ENCODE measurements around the gene LRPPRC. TPM values are rescaled to one million over a fixed set of nuclear protein-coding genes. Genes with fewer than 3 reads are reported as not detected.

The LRPPRC gene
- total and polyA plus RNA-seq, 10 of the 15 experiments (the other 5 are each of a cell fraction or from before 2014, with no cell fraction given): 34.1 to 152 (median 97.0) TPM

DNA sequence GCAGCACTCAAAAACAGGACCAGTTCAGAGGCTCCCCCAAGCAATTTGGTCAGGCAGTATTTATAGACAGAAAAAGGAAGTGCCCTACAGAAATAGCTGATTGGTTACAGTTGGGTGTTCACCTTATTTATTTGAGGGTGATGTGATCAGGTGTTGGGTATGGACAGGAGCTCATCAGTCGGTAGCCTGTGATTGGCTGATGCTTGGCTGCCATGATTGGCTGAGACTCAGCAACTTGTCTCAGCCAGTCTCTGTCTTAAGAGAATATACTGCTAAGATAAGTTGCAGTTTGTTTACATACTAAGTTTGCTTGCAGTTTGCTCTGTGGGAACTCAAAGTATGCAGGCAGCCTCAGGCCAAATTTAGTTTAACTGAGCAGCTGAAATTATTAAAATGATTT is 147.6 kb downstream of the LRPPRC start:
- ChIA-PET POLR2A (no interaction called here), SMC1A (ENCODE audit: uncharacterized antibody, unreplicated experiment) (no interaction called here), CTCF (no interaction called here), RAD21 (ENCODE audit: unreplicated experiment) (no interaction called here)
- Histone ChIP-seq H3K9me3 (replicated peaks; ENCODE audit: control insufficient read depth, insufficient read depth, low read length) (no peaks in the 10 kb centered on the region), H4K20me1 (ENCODE audit: control insufficient read depth, insufficient read depth) (no peaks in the 10 kb centered on the region), H3K27me3 (replicated peaks in 1 of 2; ENCODE audit: control insufficient read depth in 2 of 2, insufficient read depth in 2 of 2, low read length in 1 of 2) (no peaks in the 10 kb centered on the region; a peak in 1 of 4 replicates), H3K4me1 (ENCODE audit: control insufficient read depth, insufficient read depth, low read length) (no peaks in the 10 kb centered on the region), H3K79me2 (ENCODE audit: control insufficient read depth, insufficient read depth, low read length) (no peaks in the 10 kb centered on the region), H3K36me3 (ENCODE audit: control insufficient read depth in 2 of 2, insufficient read depth in 2 of 2, low read length in 1 of 2) (no peaks in the 10 kb centered on the region), H3K9ac (ENCODE audit: control insufficient read depth, insufficient read depth, low read length) (no peak overlapping the region), H3K4me3 (no peak overlapping the region), H2AFZ (ENCODE audit: control insufficient read depth, low read depth, low read length) (no peak overlapping the region), H3K27ac (ENCODE audit: control insufficient read depth, insufficient read depth) (no peak overlapping the region), H3K4me2 (ENCODE audit: control insufficient read depth, insufficient read depth) (no peak overlapping the region)
- intact Hi-C loops (cut with micrococcal nuclease; ENCODE audit: unreplicated experiment) (no loop called here), in situ Hi-C loops (cut with MboI) (no loop called here)
- DNase-seq (ENCODE audit: low read depth, low spot score): no peak
- FAIRE-seq: no peak
- peak; percentile 51; the same call in 2 of the 3 replicates for ATAC-seq
- TF ChIP-seq NFYB (IDR thresholded peaks at IDR 0.05; ENCODE audit: insufficient read depth, low read depth, low read length): peak; percentile 72; the same call in 1 of the 2 replicates
- TF ChIP-seq, protein P1, sequence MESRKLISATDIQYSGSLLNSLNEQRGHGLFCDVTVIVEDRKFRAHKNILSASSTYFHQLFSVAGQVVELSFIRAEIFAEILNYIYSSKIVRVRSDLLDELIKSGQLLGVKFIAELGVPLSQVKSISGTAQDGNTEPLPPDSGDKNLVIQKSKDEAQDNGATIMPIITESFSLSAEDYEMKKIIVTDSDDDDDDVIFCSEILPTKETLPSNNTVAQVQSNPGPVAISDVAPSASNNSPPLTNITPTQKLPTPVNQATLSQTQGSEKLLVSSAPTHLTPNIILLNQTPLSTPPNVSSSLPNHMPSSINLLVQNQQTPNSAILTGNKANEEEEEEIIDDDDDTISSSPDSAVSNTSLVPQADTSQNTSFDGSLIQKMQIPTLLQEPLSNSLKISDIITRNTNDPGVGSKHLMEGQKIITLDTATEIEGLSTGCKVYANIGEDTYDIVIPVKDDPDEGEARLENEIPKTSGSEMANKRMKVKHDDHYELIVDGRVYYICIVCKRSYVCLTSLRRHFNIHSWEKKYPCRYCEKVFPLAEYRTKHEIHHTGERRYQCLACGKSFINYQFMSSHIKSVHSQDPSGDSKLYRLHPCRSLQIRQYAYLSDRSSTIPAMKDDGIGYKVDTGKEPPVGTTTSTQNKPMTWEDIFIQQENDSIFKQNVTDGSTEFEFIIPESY (IDR thresholded peaks at IDR 0.05): no peak
- peak; percentile 61 for TF ChIP-seq SPI1 (IDR thresholded peaks at IDR 0.05; ENCODE audit: borderline replicate concordance, insufficient read depth, low read depth, low read length)
- 0% methylated on average over 1 of the region's 1 CpG for WGBS (ENCODE audit: insufficient coverage, insufficient replicate concordance, low lambda C conversion rate, missing lambda C conversion rate)
- no TSS peak for BruUV-seq (replicated peaks)

DNA sequence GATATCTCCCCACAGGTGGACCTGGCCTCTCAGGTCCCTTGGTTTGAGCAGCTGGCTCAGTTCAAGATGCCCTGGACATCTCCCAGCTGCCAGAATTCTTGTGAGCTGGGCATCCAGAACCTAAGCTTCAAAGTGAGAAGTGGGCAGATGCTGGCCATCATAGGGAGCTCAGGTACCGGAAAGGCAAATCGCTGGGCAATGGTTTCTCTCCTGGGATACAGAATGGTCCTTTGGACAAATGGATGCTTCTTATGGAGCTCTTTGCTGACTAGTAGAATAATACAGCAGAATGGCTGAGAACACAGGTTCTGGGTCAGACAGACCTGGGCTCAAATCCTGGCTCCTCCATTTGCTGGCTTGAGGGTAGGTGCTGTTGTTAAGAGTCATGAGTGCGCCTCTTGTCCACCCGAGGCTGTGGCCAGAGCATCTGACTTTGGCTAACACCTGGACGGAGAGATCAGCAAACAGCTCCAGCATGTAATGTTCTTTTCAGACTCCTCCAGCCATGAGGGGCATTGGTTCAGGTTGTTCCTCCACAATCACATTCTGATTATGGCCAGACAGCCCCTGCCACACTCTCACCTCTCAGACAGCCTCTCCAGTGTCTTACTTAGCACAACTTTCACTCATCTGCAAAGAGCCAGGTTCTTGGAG is 149.5 kb downstream of the LRPPRC start:
- Histone ChIP-seq H3K4me2 (ENCODE audit: control insufficient read depth, insufficient read depth) (no peak overlapping the region), H4K20me1 (ENCODE audit: control insufficient read depth, insufficient read depth) (no peaks in the 10 kb centered on the region), H3K79me2 (ENCODE audit: control insufficient read depth, insufficient read depth, low read length) (no peaks in the 10 kb centered on the region), H3K27ac (ENCODE audit: control insufficient read depth, insufficient read depth) (no peak overlapping the region), H3K9me3 (replicated peaks; ENCODE audit: control insufficient read depth, insufficient read depth, low read length) (no peaks in the 10 kb centered on the region), H3K36me3 (ENCODE audit: control insufficient read depth in 2 of 2, insufficient read depth in 2 of 2, low read length in 1 of 2) (no peaks in the 10 kb centered on the region), H3K4me1 (ENCODE audit: control insufficient read depth, insufficient read depth, low read length) (no peaks in the 10 kb centered on the region), H3K27me3 (replicated peaks in 1 of 2; ENCODE audit: control insufficient read depth in 2 of 2, insufficient read depth in 2 of 2, low read length in 1 of 2) (peaks cover 3 to 4% of the 10 kb centered on the region in 2 experiments; a peak in 2 of 4 replicates), H3K4me3 (no peak overlapping the region), H3K9ac (ENCODE audit: control insufficient read depth, insufficient read depth, low read length) (no peak overlapping the region), H2AFZ (ENCODE audit: control insufficient read depth, low read depth, low read length) (no peak overlapping the region)
- DNase-seq (ENCODE audit: low read depth, low spot score) (no peak), ATAC-seq (no peak), FAIRE-seq (no peak)
- 68% methylated on average over 5 of the region's 5 CpGs for WGBS (ENCODE audit: insufficient coverage, insufficient replicate concordance, low lambda C conversion rate, missing lambda C conversion rate)
- in situ Hi-C loops (cut with MboI) (no loop called here), intact Hi-C loops (cut with micrococcal nuclease; ENCODE audit: unreplicated experiment) (no loop called here)
- RAD21 ChIA-PET (ENCODE audit: unreplicated experiment): no interaction called here
- CTCF ChIA-PET: interaction anchor here (1.0 kb wide), 1 partner anchor 16 kb away, joined by 3 read pairs; no protein-coding TSS in a partner anchor
- POLR2A ChIA-PET: no interaction called here
- SMC1A ChIA-PET (ENCODE audit: uncharacterized antibody, unreplicated experiment): no interaction called here
- no TSS peak for BruUV-seq (replicated peaks)
- TF ChIP-seq MEF2A (IDR thresholded peaks at IDR 0.05; ENCODE audit: insufficient read depth, low read depth, low read length) (no peak), SREBF2 (IDR thresholded peaks at IDR 0.05; ENCODE audit: low read length) (no peak), SIX5 (IDR thresholded peaks at IDR 0.05; ENCODE audit: low read depth, low read length, severe bottlenecking) (no peak), BACH1 (IDR thresholded peaks at IDR 0.05; ENCODE audit: borderline replicate concordance) (no peak), CEBPB (IDR thresholded peaks at IDR 0.05; ENCODE audit: borderline replicate concordance in 1 of 2, low read depth in 2 of 2, low read length in 2 of 2) (no peak), ZNF384 (IDR thresholded peaks at IDR 0.05; ENCODE audit: borderline replicate concordance, low read depth, low read length) (no peak), ZSCAN29 (IDR thresholded peaks at IDR 0.05) (no peak), NRF1 (conservative IDR thresholded peaks at IDR 0.05; ENCODE audit: low read depth, low read length) (no peak), SUZ12 (IDR thresholded peaks at IDR 0.05; ENCODE audit: unreplicated experiment) (no peak)
- TF ChIP-seq, protein P2, sequence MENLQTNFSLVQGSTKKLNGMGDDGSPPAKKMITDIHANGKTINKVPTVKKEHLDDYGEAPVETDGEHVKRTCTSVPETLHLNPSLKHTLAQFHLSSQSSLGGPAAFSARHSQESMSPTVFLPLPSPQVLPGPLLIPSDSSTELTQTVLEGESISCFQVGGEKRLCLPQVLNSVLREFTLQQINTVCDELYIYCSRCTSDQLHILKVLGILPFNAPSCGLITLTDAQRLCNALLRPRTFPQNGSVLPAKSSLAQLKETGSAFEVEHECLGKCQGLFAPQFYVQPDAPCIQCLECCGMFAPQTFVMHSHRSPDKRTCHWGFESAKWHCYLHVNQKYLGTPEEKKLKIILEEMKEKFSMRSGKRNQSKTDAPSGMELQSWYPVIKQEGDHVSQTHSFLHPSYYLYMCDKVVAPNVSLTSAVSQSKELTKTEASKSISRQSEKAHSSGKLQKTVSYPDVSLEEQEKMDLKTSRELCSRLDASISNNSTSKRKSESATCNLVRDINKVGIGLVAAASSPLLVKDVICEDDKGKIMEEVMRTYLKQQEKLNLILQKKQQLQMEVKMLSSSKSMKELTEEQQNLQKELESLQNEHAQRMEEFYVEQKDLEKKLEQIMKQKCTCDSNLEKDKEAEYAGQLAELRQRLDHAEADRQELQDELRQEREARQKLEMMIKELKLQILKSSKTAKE (IDR thresholded peaks at IDR 0.05; ENCODE audit: low read depth, poor library complexity, severe bottlenecking): no peak
